HL-60 (cell line): ENCODE results near the gene SLC6A6.

ENCODE experiments used
- DNase-seq, 2 experiments: peaks; one replicate each; pipeline ENCODE4 v3.0.0-alpha.2; 2010 to 2020; ENCODE audit warnings: low read depth in 1 of 2, low spot score in 1 of 2
- H3K27ac ChIP-seq: fragments of 250-450 bp; sonication (Bioruptor Pico); replicated peaks from 2 replicates; pipeline ENCODE4 v1.5.1; 2020; ENCODE audit warnings: mild to moderate bottlenecking, moderate library complexity
- H3K27me3 ChIP-seq: fragments of 250-450 bp; sonication (Bioruptor Pico); 2 replicates; pipeline ENCODE4 v1.5.1; 2021; ENCODE audit warnings: mild to moderate bottlenecking, moderate library complexity; ENCODE audit not compliant: insufficient read depth, poor library complexity, severe bottlenecking
- H3K4me3 ChIP-seq: replicated peaks from 2 replicates; pipeline ENCODE4 v1.5.1; 2011; ENCODE audit warnings: mild to moderate bottlenecking, control low read depth, low read length; ENCODE audit not compliant: insufficient read depth
- GABPA ChIP-seq: IDR thresholded peaks from 2 replicates; pipeline ENCODE4 v1.6.1; 2012; ENCODE audit warnings: low read depth
- POLR2AphosphoS5 ChIP-seq: IDR thresholded peaks from 2 replicates; pipeline ENCODE4 v1.6.1; 2012; ENCODE audit warnings: low read depth
- SPI1 ChIP-seq: IDR thresholded peaks from 2 replicates; pipeline ENCODE4 v1.6.1; 2012; ENCODE audit warnings: low read depth, mild to moderate bottlenecking, borderline replicate concordance
- TF ChIP-seq, protein P1 (sequence below): IDR thresholded peaks from 2 replicates; pipeline ENCODE4 v1.6.1; 2012; ENCODE audit warnings: low read depth; ENCODE audit not compliant: insufficient replicate concordance
- TF ChIP-seq, protein P2 (sequence below): IDR thresholded peaks from one replicate; pipeline ENCODE4 v1.5.1; 2011; ENCODE audit warnings: low read length, control low read depth, inconsistent platforms; ENCODE audit not compliant: insufficient read depth

The SLC6A6 gene

DNA sequence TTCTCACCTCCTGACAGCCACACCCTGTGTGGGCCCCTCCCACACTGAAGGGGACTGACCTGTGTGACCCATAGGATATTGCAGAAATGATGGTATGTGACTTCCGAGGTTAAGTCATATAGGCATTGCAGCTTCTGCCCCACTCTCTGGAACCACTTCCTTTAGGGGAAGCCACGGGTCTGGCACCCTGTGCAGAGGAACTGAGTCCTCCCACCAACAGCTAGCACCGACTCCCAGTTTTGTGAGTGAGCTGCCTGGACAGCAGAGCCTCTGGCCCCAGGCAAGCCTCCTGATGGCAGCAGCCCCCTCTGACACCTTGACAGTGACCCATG lies 24.6 kb upstream of the SLC6A6 start:
- peak; percentile 89 to 95 for DNase-seq
- no peaks in the 10 kb centered on the region for H3K27me3 ChIP-seq
- H3K27ac ChIP-seq = peak overlapping the region; percentile 65
- TF ChIP-seq POLR2AphosphoS5 = peak; percentile 74
- peak; percentile 69; the same call in 1 of the 2 replicates for TF ChIP-seq GABPA
- TF ChIP-seq, protein P1, sequence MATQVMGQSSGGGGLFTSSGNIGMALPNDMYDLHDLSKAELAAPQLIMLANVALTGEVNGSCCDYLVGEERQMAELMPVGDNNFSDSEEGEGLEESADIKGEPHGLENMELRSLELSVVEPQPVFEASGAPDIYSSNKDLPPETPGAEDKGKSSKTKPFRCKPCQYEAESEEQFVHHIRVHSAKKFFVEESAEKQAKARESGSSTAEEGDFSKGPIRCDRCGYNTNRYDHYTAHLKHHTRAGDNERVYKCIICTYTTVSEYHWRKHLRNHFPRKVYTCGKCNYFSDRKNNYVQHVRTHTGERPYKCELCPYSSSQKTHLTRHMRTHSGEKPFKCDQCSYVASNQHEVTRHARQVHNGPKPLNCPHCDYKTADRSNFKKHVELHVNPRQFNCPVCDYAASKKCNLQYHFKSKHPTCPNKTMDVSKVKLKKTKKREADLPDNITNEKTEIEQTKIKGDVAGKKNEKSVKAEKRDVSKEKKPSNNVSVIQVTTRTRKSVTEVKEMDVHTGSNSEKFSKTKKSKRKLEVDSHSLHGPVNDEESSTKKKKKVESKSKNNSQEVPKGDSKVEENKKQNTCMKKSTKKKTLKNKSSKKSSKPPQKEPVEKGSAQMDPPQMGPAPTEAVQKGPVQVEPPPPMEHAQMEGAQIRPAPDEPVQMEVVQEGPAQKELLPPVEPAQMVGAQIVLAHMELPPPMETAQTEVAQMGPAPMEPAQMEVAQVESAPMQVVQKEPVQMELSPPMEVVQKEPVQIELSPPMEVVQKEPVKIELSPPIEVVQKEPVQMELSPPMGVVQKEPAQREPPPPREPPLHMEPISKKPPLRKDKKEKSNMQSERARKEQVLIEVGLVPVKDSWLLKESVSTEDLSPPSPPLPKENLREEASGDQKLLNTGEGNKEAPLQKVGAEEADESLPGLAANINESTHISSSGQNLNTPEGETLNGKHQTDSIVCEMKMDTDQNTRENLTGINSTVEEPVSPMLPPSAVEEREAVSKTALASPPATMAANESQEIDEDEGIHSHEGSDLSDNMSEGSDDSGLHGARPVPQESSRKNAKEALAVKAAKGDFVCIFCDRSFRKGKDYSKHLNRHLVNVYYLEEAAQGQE = no peak
- TF ChIP-seq, protein P2, sequence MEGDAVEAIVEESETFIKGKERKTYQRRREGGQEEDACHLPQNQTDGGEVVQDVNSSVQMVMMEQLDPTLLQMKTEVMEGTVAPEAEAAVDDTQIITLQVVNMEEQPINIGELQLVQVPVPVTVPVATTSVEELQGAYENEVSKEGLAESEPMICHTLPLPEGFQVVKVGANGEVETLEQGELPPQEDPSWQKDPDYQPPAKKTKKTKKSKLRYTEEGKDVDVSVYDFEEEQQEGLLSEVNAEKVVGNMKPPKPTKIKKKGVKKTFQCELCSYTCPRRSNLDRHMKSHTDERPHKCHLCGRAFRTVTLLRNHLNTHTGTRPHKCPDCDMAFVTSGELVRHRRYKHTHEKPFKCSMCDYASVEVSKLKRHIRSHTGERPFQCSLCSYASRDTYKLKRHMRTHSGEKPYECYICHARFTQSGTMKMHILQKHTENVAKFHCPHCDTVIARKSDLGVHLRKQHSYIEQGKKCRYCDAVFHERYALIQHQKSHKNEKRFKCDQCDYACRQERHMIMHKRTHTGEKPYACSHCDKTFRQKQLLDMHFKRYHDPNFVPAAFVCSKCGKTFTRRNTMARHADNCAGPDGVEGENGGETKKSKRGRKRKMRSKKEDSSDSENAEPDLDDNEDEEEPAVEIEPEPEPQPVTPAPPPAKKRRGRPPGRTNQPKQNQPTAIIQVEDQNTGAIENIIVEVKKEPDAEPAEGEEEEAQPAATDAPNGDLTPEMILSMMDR = no peak
- peak; percentile 90 for TF ChIP-seq SPI1
- no peak overlapping the region for H3K4me3 ChIP-seq

DNA sequence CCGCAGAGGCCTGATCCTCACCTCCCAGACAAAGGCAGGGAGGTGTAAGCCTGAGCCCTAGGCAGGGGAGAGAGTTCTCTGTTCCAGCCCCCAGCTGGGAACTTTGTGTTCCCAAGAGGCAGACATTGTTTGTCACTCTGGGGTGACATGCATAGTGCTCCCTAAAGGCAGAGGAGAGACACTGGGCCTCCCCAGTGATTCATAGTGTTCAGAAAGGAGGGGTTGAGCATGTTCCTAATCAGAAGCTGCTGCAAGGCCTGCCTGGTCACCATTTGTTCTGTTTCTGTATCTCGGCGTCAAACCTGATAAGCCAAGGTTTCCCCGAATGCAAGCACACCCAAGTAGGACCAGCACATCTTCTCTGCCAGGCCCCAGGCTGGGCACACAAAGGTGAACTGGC lies 24.0 kb upstream of the SLC6A6 start:
- Histone ChIP-seq H3K27me3 (no peaks in the 10 kb centered on the region), H3K27ac (peak overlapping the region; percentile 65), H3K4me3 (no peak overlapping the region)
- no peak for TF ChIP-seq GABPA
- TF ChIP-seq, protein P2 = no peak
- no peak for TF ChIP-seq POLR2AphosphoS5
- no peak for DNase-seq

DNA sequence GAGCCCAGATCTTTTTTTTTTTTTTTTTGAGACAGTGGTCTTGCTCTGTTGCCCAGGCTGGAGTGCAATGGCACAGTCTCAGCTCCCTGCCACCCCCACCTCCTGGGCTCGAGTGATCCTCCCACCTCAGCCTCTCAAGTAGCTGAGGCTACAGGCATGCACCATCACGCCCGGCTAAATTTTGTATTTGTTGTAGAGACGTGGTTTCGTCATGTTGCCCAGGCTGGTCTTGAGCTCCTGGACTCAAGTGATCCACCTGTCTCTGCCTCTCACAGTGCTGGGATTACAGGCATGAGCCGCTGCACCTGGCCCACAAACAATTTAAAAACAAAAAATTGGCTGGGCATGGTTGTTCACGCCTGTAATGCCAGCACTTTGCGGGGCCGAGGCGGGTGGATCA lies 22.6 kb upstream of the SLC6A6 start:
- Histone ChIP-seq H3K27me3 (no peaks in the 10 kb centered on the region), H3K27ac (no peak overlapping the region), H3K4me3 (no peak overlapping the region)
- no peak for DNase-seq
- no peak for TF ChIP-seq SPI1
- TF ChIP-seq, protein P1 = no peak
- TF ChIP-seq POLR2AphosphoS5 = no peak
- no peak for TF ChIP-seq GABPA
- TF ChIP-seq, protein P2 = no peak

DNA sequence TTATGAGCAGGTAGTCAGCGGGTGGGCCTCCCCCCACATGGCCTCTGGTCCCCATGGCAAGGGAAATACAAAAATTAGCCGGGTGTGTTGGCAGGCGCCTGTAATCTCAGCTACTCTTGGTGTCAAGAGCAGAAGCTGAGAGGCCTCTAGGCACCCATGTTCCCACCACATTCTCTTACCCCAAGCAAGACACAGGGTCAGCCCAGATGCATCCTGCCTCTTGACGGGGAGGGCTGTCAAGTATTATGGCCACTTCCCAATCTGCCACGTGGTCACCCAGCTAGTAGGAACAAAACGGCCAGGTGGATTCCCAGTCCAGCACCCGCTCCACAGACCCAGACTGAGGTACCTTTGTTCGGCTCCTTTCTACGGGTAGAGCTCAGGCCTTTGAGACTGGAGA lies 16.2 kb upstream of the SLC6A6 start:
- H3K4me3 ChIP-seq = no peak overlapping the region
- no peak overlapping the region for H3K27ac ChIP-seq
- DNase-seq = no peak
- no peak for TF ChIP-seq GABPA
- no peak for TF ChIP-seq POLR2AphosphoS5
- TF ChIP-seq, protein P1 = no peak
- TF ChIP-seq, protein P2 = no peak
- no peak for TF ChIP-seq SPI1
- no peaks in the 10 kb centered on the region for H3K27me3 ChIP-seq
